G401 (cell line): ENCODE data around the gene BTRC. TPM values are rescaled to one million over a fixed set of nuclear protein-coding genes. Genes with fewer than 3 reads are reported as not detected.
"Not testable (repeated sequence)": the region's sequence is repeated elsewhere in the genome, so short reads cannot be mapped to it uniquely, and the experiment has no call there.

Experiments
- DNase-seq: peaks from one replicate; pipeline ENCODE4 v3.0.0-alpha.2; 2015; ENCODE audit warnings: low spot score
- in situ Hi-C: cut with HindIII; loops from 2 replicates; pipeline ENCODE4 v1.10.0; 2016; ENCODE audit warnings: low sequenced_read_pairs, mixed read lengths
- total RNA-seq: library from RNA; depleted of rRNA; stranded (reverse); fragments of >200 nt; shearing (Covaris generic); gene quantifications from 2 replicates; pipeline ENCODE4 v1.2.3, GENCODE V29; 2014; rRNA removed

The BTRC gene
- total RNA-seq, result 12.1 and 21.0 TPM in 2 replicates

DNA sequence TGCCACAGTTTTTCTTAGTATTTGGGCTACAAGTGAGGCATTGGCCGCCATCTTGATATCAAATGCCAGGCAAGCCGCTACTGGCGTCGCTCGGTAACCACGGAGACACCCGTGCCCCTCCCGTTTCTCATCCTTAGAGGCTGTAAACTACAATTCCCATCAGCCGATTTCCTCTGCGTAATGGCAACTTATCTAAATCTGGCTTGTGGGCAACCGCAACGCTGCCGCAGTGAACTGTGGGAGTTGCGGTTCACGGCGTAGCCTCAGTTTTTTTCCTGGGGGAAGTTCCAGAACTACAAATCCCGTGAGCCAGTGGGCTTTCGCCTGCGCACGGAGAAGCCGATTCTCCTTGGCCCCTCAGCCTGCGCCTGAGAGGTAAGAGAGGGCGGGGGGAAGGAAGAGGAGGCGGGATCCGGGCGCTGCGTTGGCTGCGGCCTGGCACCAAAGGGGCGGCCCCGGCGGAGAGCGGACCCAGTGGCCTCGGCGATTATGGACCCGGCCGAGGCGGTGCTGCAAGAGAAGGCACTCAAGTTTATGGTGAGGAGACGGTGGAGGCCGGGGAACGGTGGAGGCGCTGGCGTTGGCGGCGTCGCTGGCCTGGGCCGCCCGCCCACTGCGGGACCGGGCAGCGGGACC lies at the start of gene BTRC:
TSS of gene BTRC (plus strand) at position 474 of the 636 bp plus-strand sequence. CDS start at position 490, 16 bp downstream.
- in situ Hi-C loops, result no loop called here
- DNase-seq, result peak; percentile 100

DNA sequence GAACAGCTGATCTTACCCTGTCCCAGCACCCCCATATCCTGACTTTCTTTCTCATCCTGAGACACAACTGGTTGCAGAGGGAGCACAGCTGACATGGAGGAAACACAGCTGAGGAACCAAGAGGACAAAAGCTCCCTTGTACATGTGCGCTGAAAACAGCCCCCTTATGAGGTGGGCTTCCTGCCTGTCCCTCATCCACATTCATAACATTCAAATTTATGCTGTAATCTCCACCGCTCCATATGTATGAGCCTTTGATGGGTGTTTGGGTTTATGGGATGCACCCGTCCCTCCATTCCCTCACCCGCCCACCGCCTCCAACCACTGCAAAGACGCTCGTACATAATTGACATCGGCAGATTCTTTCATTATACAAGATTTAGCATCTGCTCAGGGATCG lies 49.6 kb upstream of the BTRC start:
- in situ Hi-C loops, result no loop called here
- no peak for DNase-seq

DNA sequence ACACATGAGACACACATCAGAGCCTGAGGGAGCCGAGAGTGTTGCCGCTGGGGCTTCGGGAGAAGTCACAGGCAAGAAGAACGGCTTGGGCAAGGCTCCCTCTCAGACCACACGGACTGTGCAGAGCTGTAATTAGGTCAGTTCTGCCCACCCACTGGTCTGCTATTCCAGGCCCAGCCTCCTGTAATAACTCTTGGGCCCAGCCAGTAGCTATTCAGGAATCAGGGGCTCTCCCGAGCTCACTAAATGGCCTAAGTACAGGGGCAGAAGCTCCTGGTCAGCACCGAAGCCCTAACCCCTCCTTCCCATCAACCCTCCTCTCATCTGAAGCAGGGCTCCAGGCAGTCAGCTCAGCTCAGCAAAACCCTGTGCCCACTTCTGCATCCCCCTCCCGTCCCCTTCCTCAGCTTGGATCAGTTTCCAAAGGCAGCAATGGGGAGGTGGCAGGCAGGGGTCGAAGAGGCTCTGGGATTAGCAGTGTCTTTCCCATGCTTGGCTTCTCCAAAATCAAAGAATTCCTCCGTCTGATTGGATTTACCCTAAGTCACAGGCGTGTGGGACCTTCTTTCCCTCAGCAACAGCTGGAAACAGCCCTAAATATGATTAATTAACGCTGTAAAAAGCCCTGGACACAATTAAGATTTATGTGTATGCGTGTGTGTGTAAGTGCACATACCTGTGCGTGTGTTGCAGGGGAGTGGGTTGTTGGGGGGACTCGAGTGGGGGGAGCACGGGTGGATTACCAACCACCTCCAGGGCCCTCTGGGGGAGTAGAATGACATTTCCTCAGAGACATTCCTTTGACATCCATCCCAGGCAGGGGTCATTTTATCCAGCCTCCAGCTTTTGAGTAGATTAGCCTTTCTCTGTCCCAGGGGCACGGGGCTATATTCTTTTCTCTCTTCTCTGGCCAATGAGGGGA lies 48.4 kb upstream of the BTRC start:
- DNase-seq, result peak; percentile 85
- in situ Hi-C loops, result no loop called here

DNA sequence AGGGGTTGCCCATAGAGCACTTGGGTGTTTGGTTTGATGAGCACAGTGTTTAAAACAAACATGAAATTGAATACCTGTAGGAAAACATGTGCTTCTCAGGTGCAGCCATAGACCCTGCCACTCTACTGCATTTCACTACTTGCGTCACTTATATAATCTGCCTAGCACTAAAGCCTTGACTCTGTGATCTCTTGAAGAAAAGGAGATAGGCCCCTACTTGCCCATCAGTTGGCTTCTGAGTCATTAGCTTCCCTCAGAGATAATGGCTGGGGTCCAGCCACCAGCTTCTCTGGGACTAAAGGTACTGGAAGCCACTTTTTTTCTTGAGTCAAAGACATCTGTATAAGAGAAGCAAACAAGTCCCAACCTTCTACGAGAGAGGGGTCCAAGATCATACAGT lies 45.9 kb upstream of the BTRC start:
- DNase-seq, result no peak
- in situ Hi-C loops, result no loop called here

DNA sequence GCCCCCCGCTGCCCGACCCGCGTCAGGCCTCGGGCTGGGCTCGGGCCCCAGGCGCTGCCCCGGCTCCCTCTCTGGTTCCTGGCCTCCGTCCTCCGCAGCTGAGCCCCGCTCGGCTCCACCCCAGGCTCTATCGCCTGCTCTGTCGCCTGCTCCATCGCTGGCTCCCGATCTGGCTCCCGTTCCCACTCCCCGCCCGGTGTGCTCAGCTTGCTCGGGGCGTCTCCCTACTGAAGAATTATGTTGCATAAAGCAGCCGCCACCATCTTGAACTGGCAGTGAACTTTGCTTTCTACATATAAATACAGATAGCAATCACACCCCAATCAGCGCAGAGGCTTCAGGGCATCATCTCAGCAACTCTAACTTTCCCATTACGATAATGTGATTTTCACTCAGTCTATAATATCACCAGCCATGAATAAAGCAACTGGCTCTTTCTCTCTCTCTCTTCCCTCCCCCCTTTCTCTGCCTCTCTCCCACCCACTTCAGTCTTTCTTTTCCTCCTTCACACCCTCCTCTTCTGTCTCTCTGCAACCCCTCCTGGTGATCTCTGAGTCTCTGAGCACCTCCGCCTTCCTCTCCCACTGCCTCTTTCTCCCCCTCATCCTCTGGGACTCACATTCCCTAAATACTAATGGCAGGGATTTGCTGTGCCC lies 43.3 kb upstream of the BTRC start:
- in situ Hi-C loops, result no loop called here
- peak; percentile 30 for DNase-seq

DNA sequence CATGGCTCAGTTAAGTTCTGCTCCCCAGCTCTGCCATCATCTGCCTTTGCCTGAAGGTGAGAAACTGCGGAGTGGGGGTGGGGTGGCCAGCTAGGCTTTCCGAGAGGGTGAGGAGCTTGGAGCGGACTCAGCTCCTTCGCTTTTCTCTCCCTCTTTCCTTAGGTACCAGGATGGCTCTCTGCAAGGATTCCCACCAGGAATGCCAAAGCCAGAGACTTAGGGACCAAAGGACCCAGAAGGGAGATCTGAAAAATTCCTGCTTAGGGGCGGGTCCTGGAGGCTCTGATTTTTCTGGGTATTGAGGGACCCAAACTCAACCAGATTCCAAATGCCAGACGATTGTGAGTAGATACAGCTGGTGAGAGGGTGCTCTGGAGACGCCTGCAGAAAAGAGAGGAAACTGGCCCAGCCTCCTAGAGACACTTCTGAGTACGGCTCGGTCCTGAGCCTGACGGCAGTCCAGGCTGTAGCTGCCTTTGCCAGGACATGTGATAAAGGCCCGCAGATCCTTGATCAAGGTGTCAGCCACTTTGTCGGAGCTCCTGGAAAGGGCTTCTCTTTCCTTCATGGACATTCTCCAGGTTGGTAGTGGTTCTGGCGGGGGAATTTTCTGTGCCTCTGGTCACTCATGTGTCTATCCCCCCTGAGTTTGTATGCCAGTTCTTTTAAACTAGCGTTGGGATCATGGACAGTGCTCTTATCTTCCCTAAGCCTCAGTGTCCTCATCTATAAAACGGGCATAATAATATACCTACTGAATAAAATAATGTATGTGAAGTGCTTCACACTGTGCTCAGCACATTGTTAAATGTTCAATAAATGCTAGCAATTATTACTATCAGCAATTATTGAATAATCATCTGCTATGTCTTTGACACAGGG lies 42.5 kb upstream of the BTRC start:
- in situ Hi-C loops, result no loop called here
- DNase-seq, result peak; percentile 79

DNA sequence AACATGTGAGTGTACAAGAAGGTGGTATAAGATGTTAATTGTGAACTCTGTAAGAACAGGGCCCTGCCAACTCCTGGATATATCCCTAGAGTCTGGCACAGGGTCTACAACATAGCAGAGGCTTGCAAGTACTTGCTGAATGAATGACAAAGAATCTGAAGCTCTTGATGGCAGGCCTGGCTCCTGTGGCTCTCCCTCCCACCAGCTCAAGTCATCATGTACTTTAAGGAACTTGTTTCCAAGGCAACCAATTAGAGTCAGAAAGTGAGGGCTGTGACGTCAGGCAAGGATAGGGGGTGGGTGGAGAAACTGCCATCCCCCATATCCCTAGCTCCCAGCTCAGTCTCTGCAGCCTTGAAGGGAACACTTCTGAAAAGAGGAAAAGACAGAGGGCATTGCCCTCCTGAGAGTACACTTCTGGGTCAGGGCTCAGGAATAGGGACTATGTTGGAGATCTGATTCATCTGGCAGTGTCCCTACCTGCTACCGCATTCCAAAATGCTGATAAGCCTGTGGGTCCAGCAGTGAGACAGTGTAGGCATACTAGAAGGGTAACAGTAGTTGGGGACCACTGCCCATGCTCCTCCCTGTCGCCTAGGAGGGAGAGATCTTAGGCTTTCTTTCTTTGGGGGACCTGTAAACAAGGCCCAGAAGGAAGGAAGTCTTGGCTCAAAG lies 34.6 kb upstream of the BTRC start:
- DNase-seq, result no peak
- in situ Hi-C loops, result no loop called here

DNA sequence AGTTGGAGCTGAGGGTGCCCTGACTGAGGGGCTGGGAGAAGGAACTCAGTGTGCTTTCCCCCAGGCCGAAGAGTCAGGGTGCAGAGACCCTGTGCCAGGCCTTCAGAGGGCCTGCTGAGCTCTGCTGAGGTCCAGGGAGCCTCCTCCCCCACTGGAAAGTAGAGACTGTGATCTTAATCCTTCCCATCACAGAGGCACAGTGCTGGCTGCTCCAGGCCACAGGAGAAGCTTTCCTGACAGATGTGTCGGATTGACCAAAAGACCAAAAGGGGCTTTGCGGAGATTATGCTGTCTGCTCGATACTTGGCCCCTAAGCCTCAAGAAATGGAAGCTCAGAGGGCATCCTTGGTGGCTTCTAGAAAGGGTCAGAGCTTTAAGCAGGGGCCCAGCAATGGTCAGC lies 32.9 kb upstream of the BTRC start:
- DNase-seq, result no peak
- in situ Hi-C loops, result no loop called here

DNA sequence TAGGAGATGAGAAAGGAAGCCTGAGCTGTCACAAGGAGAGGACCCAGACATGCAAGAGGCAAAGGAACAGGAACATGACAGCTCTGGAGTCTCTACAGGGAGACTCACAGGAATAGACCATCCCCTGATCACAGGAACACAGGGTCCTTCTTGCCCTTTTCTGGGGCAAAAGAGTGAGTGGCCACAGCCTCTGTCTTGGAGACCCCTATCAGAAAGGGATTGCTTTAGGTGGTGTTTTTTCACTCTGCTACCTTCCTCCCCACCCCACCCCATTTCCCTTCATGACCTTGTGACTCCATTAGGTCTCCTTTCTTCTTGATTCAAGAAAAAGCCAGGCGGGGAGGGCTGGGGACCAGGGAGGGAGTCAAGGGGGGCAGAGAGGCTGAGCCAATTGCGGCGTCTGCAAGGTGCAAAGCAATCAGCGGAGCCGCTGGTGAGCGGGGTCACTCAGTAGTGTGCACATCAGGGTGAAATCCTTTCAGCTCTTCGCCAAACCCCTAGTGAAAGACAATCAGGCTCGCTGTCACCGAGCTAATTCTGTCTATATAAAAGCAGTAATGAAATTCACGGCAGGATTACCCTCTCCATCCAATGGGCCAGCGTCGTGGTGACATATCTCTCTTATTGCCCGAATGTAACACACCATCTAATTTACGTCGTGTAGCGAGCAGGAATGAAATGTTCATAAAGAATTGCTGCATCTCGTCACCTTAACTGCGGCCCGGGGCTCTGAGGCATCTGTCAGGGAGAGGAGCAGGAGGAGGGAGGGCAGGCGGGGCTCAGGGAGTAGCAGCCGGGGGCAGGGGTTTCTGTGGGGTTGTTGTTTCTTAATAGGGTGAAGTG lies 31.5 kb upstream of the BTRC start:
- no peak for DNase-seq
- in situ Hi-C loops, result no loop called here

DNA sequence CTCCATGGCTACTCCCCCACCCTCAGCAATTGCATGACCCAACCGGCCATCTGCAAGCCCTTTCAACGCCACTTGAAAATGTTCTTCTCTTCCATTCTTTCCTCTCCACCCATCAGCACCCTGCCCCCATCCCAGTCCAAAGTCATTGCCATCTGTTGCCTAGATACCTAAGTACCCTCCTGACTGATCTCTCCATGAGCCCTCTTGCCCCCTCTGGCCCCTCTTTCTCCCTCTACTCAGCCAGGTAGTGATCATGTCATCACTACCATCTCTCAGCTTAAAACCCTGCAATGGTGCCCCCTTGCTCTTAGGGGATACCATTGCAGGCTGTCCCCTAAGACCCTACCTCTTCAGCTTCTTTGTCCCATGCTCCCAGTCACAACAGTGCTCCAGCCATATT lies 30.5 kb upstream of the BTRC start:
- in situ Hi-C loops, result no loop called here
- no peak for DNase-seq

DNA sequence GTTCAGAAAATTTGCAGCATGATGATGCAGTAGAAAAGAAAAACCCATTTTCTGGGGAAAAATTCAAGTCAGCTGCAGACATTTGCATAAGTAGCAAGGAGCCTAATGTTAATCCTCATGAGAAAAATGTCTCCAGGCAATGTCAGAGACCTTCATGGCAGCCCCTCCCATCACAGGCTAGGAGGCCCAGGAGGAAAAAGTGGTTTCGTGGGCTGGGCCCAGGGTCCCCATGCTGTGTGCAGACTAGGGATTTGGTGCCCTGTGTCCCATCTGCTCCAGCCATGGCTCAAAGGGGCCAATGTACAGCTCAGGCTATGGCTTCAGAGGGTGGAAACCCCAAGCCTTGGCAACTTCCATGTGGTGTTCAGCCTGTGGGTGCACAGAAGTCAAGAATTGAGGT lies 26.5 kb upstream of the BTRC start:
- in situ Hi-C loops, result not testable (repeated sequence)

DNA sequence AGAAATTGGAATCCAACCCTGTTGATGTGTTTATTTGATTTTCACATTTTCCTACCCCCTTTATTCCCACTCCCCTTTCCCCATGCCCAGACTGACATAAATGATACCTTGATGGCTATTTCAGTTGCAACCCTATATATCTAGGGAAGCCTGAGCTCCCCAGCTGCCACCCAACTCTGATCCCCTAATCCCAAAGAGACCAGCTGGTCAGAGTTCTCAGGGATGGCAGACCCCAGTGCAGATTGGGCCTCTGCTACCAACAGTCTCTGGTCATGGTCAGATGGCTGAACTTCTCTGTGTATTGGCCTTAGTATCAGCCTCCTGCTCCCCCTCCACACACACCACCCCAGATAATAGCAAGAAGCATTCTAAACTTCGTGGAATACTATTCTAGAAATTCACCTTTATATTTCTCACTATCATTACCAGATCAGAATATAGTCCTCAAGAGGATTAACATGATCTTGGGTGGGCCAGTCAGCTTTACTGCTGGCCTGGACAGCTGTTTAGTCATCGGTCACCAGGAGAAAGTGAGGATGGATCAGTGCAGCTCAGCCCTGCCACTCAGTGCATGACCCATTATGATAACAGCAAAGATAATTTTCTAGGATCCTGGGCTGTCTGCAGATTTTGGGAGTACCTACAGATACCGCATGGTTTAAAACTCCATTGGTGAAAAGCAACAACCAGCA lies 24.5 kb upstream of the BTRC start:
- in situ Hi-C loops, result no loop called here
- no peak for DNase-seq

More for the DNA sequence above, 26.5 kb upstream of the BTRC start:
- DNase-seq, result not testable (repeated sequence)

DNA sequence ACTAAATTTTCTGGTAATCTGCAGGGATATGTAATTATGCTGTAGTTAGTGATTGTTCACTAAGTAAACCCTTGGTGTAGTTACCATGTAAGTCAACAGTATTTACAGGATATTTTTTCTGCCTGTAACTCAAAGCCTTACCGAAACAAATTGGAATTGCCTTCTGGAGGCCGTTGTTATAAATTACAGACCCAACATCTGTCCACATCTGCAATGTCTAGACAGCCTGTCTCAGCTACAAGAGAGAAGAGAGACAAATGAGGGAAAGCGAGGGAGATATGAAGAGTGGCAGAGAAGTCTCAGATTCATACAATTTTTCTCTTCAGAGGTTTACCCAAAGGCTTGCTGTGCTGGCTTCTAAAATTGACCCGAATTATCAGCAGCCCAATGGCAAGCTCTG lies 23.7 kb upstream of the BTRC start:
- in situ Hi-C loops, result no loop called here
- DNase-seq, result no peak

DNA sequence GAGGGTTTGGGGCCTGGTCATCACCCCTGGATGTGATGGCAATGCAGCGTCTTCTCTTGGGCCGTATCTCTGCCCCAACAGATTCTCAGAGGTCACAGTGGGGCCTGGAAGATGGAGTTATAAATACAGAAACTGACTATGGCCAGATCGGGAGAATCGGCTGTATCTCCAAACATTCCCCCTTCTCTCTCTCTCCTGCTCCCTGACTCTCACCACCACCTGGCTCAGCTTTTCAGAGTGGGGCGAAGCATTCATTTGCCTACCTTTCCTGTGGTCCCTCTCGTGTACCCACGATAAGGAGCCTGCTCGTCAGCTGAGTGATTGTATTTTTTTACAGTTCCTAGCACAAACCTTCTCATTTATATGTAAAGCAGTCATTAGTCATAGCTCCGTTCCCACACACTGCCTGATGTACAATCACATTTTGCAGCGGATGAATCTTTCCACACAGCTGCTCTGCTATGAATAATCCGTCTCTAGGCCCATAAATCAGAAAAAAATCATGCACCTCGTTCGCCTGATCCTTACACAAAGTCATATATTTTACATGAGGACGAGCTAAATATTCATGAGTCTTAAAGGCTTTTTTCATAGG lies 23.2 kb upstream of the BTRC start:
- in situ Hi-C loops, result no loop called here
- no peak for DNase-seq

DNA sequence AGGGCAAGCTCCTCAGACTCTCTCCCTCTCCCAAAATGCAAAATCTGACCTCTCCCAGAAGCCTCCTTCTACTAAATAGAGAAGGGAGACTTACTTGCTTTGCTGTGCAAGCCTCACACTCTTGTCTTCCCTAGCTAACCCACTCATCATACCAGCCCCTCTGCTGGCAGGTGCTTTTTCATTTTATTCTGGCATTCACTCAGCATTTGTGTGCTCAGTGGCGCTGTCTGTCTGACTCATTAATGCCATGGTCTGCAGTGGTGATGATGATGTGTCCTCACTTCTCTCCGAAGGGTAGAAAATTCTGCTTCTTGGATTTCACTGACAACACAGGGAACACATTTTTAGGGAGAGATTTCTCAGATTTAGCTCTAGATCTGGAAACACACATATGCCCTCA lies 22.0 kb upstream of the BTRC start:
- in situ Hi-C loops, result no loop called here
- DNase-seq, result no peak

DNA sequence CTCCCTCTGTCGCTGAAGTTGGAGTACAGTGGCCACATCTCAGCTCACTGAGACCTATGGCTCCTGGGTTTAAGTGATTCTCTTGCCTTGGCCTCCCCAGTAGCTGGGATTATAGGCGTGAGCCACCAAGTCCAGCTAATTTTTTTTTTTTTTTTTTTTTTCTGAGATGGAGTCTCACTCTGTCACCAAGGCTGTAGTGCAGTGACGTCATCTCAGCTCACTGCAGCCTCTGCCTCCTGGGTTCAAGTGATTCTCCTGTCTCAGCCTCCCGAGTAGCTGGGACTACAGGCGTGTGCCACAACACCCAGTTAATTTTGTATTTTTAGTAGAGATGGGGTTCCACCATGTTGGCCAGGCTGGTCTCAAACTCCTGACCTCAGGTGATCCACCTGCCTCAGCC lies 19.7 kb upstream of the BTRC start:
- DNase-seq, in situ Hi-C loops: not testable (repeated sequence)

DNA sequence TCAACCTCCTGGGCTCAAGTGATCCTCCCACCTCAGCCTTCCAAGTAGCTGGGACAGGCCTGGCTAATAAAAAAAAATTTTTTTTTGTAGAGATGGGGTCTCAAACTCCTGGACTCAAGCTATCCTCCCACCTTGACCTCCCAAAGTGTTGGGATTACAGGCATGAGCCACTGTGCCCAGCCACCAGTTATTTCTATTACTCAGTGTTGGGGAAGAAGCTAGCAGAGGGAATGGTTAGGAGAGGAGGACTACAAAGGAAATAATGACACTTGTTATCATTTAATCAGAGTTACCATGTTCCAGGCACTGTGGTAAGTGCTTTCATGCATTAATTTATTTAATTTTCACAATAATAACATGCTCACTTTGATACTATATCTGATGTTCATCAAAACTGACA lies 17.6 kb upstream of the BTRC start:
- DNase-seq, result no peak
- in situ Hi-C loops, result no loop called here
